Lung (tissue), 12 donors: Measurements from ENCODE around the gene MARCHF10. TPM values are rescaled to one million over a fixed set of nuclear protein-coding genes. Genes with fewer than 3 reads are reported as not detected.
A peak's percentile ranks its signal among the peaks of the same experiment; 100 is the strongest.

Experiments
- ATAC-seq: fragments of 200-7000 bp; cut with Tn5 transposase; one replicate; pipeline ENCODE4 v1.9.1; 2020; ENCODE audit warnings: moderate number of reproducible peaks; ENCODE audit not compliant: insufficient read depth, low FRiP score
- DNase-seq, 3 donors: peaks; one replicate each; pipeline ENCODE4 v3.0.0-alpha.2; 2013 to 2017
- H3K27ac ChIP-seq, 2 donors: one replicate each; pipeline ENCODE4 v1.5.1; 2013; ENCODE audit warnings: mild to moderate bottlenecking in 2 of 2, moderate library complexity in 2 of 2, control low read depth in 1 of 2, inconsistent platforms in 1 of 2, low read depth in 1 of 2, low read length in 1 of 2
- H3K27me3 ChIP-seq, 3 donors: one replicate each; pipeline ENCODE4 v1.5.1; 2013; ENCODE audit warnings: low read length in 2 of 3; ENCODE audit not compliant: control insufficient read depth in 3 of 3, insufficient read depth in 3 of 3
- H3K36me3 ChIP-seq, 4 donors: one replicate each; pipeline ENCODE4 v1.5.1; 2013; ENCODE audit warnings: low read length in 4 of 4, mild to moderate bottlenecking in 1 of 4, moderate library complexity in 1 of 4; ENCODE audit not compliant: control insufficient read depth in 4 of 4, insufficient read depth in 4 of 4
- H3K4me1 ChIP-seq, 5 donors: one replicate each; pipeline ENCODE4 v1.5.1; 2013; ENCODE audit warnings: low read length in 5 of 5, mild to moderate bottlenecking in 2 of 5, moderate library complexity in 1 of 5; ENCODE audit not compliant: control insufficient read depth in 5 of 5, insufficient read depth in 5 of 5
- H3K4me3 ChIP-seq: one replicate; pipeline ENCODE4 v1.5.1; 2013; ENCODE audit warnings: mild to moderate bottlenecking, control low read depth, moderate library complexity
- H3K9ac ChIP-seq, 2 donors: one replicate each; pipeline ENCODE4 v1.5.1; 2013; ENCODE audit warnings: low read length in 2 of 2, control low read depth in 1 of 2; ENCODE audit not compliant: insufficient read depth in 1 of 2
- H3K9me3 ChIP-seq, 4 donors: one replicate each; pipeline ENCODE4 v1.5.1; 2013; ENCODE audit warnings: low read length in 3 of 4, mild to moderate bottlenecking in 1 of 4, moderate library complexity in 1 of 4; ENCODE audit not compliant: control insufficient read depth in 4 of 4, insufficient read depth in 3 of 4
- CTCF ChIP-seq: IDR thresholded peaks from 2 replicates; pipeline ENCODE4 v1.5.1; 2012; ENCODE audit warnings: mild to moderate bottlenecking; ENCODE audit errors: control extremely low read depth, extremely low read depth
- WGBS, 2 donors: extraction: QIAGEN DNeasy Blood & Tissue Kit; methylation state at CpG; one replicate each; pipeline ENCODE4 v1.1.7; 2013; 5-methylcytosine and 5-hydroxymethylcytosine counted together
- polyA plus RNA-seq, 2 donors: library from polyadenylated mRNA; stranded (reverse); fragments of 200-250 nt; gene quantifications; one replicate each; pipeline ENCODE4 v1.2.1, GENCODE V29; 2013
- total RNA-seq, 2 donors: library from RNA; depleted of rRNA in 1 of 2; stranded (reverse); fragments of >200 nt in 1 of 2; gene quantifications; one replicate each; pipeline ENCODE4 v1.2.1, GENCODE V29; 2014 to 2021
- donor health status: control.
- donor health status: control.
- donor health status: Bipolar disorder and iron deficiency.
- donor health status: healthy.
- donor health status: DM: yes; HTN: yes; CAD: no.

Gene MARCHF10
- total and polyA plus RNA-seq, 4 donors = 3.1 to 13.8 (median 7.5) TPM

DNA sequence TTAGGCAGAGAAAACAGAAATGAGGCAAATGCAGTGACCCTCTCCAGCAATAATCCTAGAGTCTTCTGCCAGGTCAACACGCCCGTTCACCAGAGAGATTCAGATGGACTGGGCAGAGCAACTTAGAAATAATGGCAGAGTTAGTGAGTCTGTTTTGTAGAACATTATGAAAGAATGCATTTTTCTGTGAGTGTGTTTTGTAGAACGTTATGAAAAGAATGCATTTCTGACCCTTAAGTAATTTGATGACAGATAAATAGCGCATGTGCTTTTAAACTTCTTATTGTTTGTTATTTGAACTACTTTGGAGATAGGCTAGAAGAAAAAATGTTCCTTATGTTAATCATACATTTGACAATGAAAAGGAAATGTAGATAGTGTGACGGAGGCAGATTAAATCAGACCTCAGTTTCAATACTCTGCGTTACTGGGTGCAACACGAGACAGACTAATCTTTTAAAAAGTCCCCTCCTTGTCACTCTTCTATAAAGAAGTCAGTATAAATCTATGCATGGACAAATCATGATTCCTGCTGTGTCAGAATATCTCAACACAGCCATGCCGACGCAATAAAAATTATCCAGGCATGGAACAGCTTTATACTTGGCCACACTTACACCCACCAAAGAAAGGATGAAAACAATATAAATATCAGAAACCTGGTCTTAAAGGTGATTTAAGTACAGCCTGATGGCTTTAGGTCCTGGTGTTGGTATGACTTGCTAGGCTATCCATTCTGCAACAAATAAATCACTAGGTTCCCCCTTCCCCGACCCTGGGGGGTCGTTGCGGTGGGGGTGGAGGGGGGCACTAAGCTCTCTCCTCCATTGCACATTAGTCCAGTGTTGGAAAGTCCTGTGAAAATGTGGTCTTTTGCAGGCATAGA lies 47.8 kb downstream of the MARCHF10 start:
- 59 to 75% methylated on average over 12 of the region's 12 CpGs for WGBS, 2 donors
- Histone ChIP-seq H3K9me3 (no peaks in the 10 kb centered on the region), H3K27ac (no peak overlapping the region), H3K9ac (no peak overlapping the region), H3K27me3 (no peaks in the 10 kb centered on the region), H3K36me3 (no peaks in the 10 kb centered on the region), H3K4me1 (peaks cover 0 to 14% (median 0%) of the 10 kb centered on the region in 5 donors), H3K4me3 (no peak overlapping the region)
- ATAC-seq (peak; percentile 47), DNase-seq (peak in 2 of 3 donors; percentile 71 to 74)
- no peak for TF ChIP-seq CTCF

GRCh38 chr17:62757500-62757951 lies 50.6 kb downstream of the MARCHF10 start:
- H3K9ac ChIP-seq = no peak overlapping the region
- TF ChIP-seq CTCF = no peak
- H3K36me3 ChIP-seq = no peaks in the 10 kb centered on the region
- H3K4me1 ChIP-seq = peaks cover 0 to 19% (median 2%) of the 10 kb centered on the region in 5 donors
- ATAC-seq (no peak), DNase-seq (no peak)
- H3K27me3 ChIP-seq = no peaks in the 10 kb centered on the region
- no peak overlapping the region for H3K27ac ChIP-seq
- WGBS, 2 donors = 68 to 79% methylated on average over 4 of the region's 4 CpGs
- H3K9me3 ChIP-seq = no peaks in the 10 kb centered on the region
- H3K4me3 ChIP-seq = no peak overlapping the region

DNA sequence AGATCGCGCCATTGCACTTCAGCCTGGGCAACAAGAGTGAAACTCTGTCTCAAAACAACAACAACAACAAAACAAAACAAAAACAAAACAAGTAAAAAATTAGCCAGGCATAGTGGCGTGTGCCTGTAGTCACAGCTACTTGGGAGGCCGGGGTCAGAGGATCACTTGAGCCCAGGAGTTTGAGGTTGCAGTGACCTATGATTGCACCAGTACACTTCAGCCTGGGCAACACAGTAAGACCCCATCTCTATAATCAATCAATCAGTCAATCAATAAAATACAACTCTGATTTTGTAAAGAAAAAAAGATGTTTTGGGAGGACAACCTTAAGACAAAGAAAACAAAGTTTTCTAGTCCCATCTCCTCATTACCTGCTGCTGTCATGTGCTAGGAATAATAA lies 51.9 kb downstream of the MARCHF10 start:
- WGBS, 2 donors = 98% methylated on average over 4 of the region's 4 CpGs
- no peak for TF ChIP-seq CTCF
- H3K4me3 ChIP-seq = no peak overlapping the region
- H3K27me3 ChIP-seq = no peaks in the 10 kb centered on the region
- H3K9me3 ChIP-seq = no peaks in the 10 kb centered on the region
- ATAC-seq (no peak), DNase-seq (no peak)
- H3K4me1 ChIP-seq = peaks cover 0 to 21% (median 2%) of the 10 kb centered on the region in 5 donors
- no peak overlapping the region for H3K27ac ChIP-seq
- no peaks in the 10 kb centered on the region for H3K36me3 ChIP-seq
- H3K9ac ChIP-seq = no peak overlapping the region
